ENCODE data around the gene GAL3ST1. TPM values are rescaled to one million over a fixed set of nuclear protein-coding genes. Genes with fewer than 3 reads are reported as not detected.
A peak's percentile ranks its signal among the peaks of the same experiment; 100 is the strongest.

Gene GAL3ST1
- total and polyA plus RNA-seq, 4 experiments from 2014 or later, result 0.48 to 2.8 (median 1.4) TPM; not detected in 1

- CTCF ChIA-PET (ENCODE audit: partially characterized antibody), result no interaction called here
Measured at GRCh38 chr22:30535182-30535581, 39.3 kb downstream of the GAL3ST1 start.

GRCh38 chr22:30531651-30532608, 42.5 kb downstream of the GAL3ST1 start:
- no peak overlapping the region for H3K27ac Mint-ChIP-seq
- POLR2A ChIA-PET (ENCODE audit: partially characterized antibody), result no interaction called here
- no peaks in the 10 kb centered on the region for H3K36me3 ChIP-seq (ENCODE audit: insufficient read depth, low read length)
- H3K27me3 ChIP-seq (ENCODE audit: insufficient read depth, low read length), result no peaks in the 10 kb centered on the region
- CTCF ChIA-PET (ENCODE audit: partially characterized antibody), result no interaction called here
- no peaks in the 10 kb centered on the region for H3K9me3 Mint-ChIP-seq
- H3K4me3 ChIP-seq (ENCODE audit: low read length in 2 of 2), result no peak overlapping the region
- DNase-seq, result no peak
- no peaks in the 10 kb centered on the region for H3K9me3 ChIP-seq (ENCODE audit: control insufficient read depth in 1 of 2, low read length in 2 of 2)
- peaks cover 3% of the 10 kb centered on the region in 2 donors for H3K27me3 Mint-ChIP-seq
- peaks cover 0 to 2% (median 0%) of the 10 kb centered on the region in 4 donors for H3K4me1 Mint-ChIP-seq
- H3K36me3 Mint-ChIP-seq, result no peaks in the 10 kb centered on the region
- intact Hi-C loops (cut with micrococcal nuclease), result no loop called here
- H3K27ac ChIP-seq (ENCODE audit: low read depth, low read length), result no peak overlapping the region
- no peaks in the 10 kb centered on the region for H3K4me1 ChIP-seq (ENCODE audit: insufficient read depth, low read length)
- H3K4me3 Mint-ChIP-seq, result no peak overlapping the region

More at GRCh38 chr22:30535182-30535581, 39.3 kb downstream of the GAL3ST1 start:
- Mint-ChIP-seq H3K4me1 (peaks cover 0 to 3% (median 0%) of the 10 kb centered on the region in 4 donors), H3K36me3 (no peaks in the 10 kb centered on the region), H3K9me3 (peaks cover 0 to 3% (median 0%) of the 10 kb centered on the region in 8 donors), H3K4me3 (no peak overlapping the region), H3K27ac (no peak overlapping the region), H3K27me3 (peaks cover 6% of the 10 kb centered on the region in 2 donors)
- POLR2A ChIA-PET (ENCODE audit: partially characterized antibody), result no interaction called here
- H3K9me3 ChIP-seq (ENCODE audit: control insufficient read depth in 1 of 2, low read length in 2 of 2), result no peaks in the 10 kb centered on the region
- H3K27ac ChIP-seq (ENCODE audit: low read depth, low read length), result no peak overlapping the region
- no peak overlapping the region for H3K4me3 ChIP-seq (ENCODE audit: low read length in 2 of 2)
- DNase-seq, result no peak
- no peaks in the 10 kb centered on the region for H3K36me3 ChIP-seq (ENCODE audit: insufficient read depth, low read length)
- H3K27me3 ChIP-seq (ENCODE audit: insufficient read depth, low read length), result no peaks in the 10 kb centered on the region
- intact Hi-C loops (cut with micrococcal nuclease), result no loop called here
- no peaks in the 10 kb centered on the region for H3K4me1 ChIP-seq (ENCODE audit: insufficient read depth, low read length)

- ChIA-PET CTCF (ENCODE audit: partially characterized antibody) (no interaction called here), POLR2A (ENCODE audit: partially characterized antibody) (no interaction called here)
- H3K4me3 ChIP-seq (ENCODE audit: low read length in 2 of 2), result no peak overlapping the region
- Mint-ChIP-seq H3K27me3 (peaks cover 0 to 2% of the 10 kb centered on the region in 2 donors), H3K9me3 (no peaks in the 10 kb centered on the region), H3K4me3 (no peak overlapping the region), H3K36me3 (no peaks in the 10 kb centered on the region), H3K27ac (no peak overlapping the region), H3K4me1 (no peaks in the 10 kb centered on the region)
- intact Hi-C loops (cut with micrococcal nuclease), result no loop called here
- no peaks in the 10 kb centered on the region for H3K4me1 ChIP-seq (ENCODE audit: insufficient read depth, low read length)
- no peak overlapping the region for H3K27ac ChIP-seq (ENCODE audit: low read depth, low read length)
- no peaks in the 10 kb centered on the region for H3K36me3 ChIP-seq (ENCODE audit: insufficient read depth, low read length)
- no peaks in the 10 kb centered on the region for H3K9me3 ChIP-seq (ENCODE audit: control insufficient read depth in 1 of 2, low read length in 2 of 2)
- H3K27me3 ChIP-seq (ENCODE audit: insufficient read depth, low read length), result no peaks in the 10 kb centered on the region
- no peak for DNase-seq
Measured at GRCh38 chr22:30526656-30527055, 47.8 kb downstream of the GAL3ST1 start.

GRCh38 chr22:30523646-30524489, 50.6 kb downstream of the GAL3ST1 start:
- intact Hi-C loops (cut with micrococcal nuclease), result no loop called here
- no peak overlapping the region for H3K4me3 Mint-ChIP-seq
- no peaks in the 10 kb centered on the region for H3K4me1 ChIP-seq (ENCODE audit: insufficient read depth, low read length)
- DNase-seq, result no peak
- no peaks in the 10 kb centered on the region for H3K9me3 Mint-ChIP-seq
- H3K4me1 Mint-ChIP-seq, result no peaks in the 10 kb centered on the region
- peaks cover 3% of the 10 kb centered on the region in 2 donors for H3K27me3 Mint-ChIP-seq
- no peak overlapping the region for H3K4me3 ChIP-seq (ENCODE audit: low read length in 2 of 2)
- H3K36me3 ChIP-seq (ENCODE audit: insufficient read depth, low read length), result no peaks in the 10 kb centered on the region
- no peaks in the 10 kb centered on the region for H3K36me3 Mint-ChIP-seq
- H3K27ac Mint-ChIP-seq, result no peak overlapping the region
- no peaks in the 10 kb centered on the region for H3K27me3 ChIP-seq (ENCODE audit: insufficient read depth, low read length)
- CTCF ChIA-PET (ENCODE audit: partially characterized antibody), result no interaction called here
- no peak overlapping the region for H3K27ac ChIP-seq (ENCODE audit: low read depth, low read length)
- no peaks in the 10 kb centered on the region for H3K9me3 ChIP-seq (ENCODE audit: control insufficient read depth in 1 of 2, low read length in 2 of 2)
- POLR2A ChIA-PET (ENCODE audit: partially characterized antibody), result no interaction called here

GRCh38 chr22:30521368-30522156, 52.9 kb downstream of the GAL3ST1 start:
- H3K27ac Mint-ChIP-seq, result peak overlapping the region in 1 of 7 donors; percentile 59
- H3K27me3 ChIP-seq (ENCODE audit: insufficient read depth, low read length), result no peaks in the 10 kb centered on the region
- intact Hi-C loops (cut with micrococcal nuclease), result no loop called here
- no peaks in the 10 kb centered on the region for H3K9me3 Mint-ChIP-seq
- H3K4me1 ChIP-seq (ENCODE audit: insufficient read depth, low read length), result no peaks in the 10 kb centered on the region
- no peaks in the 10 kb centered on the region for H3K36me3 ChIP-seq (ENCODE audit: insufficient read depth, low read length)
- H3K4me3 Mint-ChIP-seq, result no peak overlapping the region
- H3K4me1 Mint-ChIP-seq, result no peaks in the 10 kb centered on the region
- H3K4me3 ChIP-seq (ENCODE audit: low read length in 2 of 2), result no peak overlapping the region
- no peak overlapping the region for H3K27ac ChIP-seq (ENCODE audit: low read depth, low read length)
- ChIA-PET CTCF (ENCODE audit: partially characterized antibody) (no interaction called here), POLR2A (ENCODE audit: partially characterized antibody) (no interaction called here)
- no peaks in the 10 kb centered on the region for H3K36me3 Mint-ChIP-seq
- no peak for DNase-seq
- H3K9me3 ChIP-seq (ENCODE audit: control insufficient read depth in 1 of 2, low read length in 2 of 2), result no peaks in the 10 kb centered on the region
- H3K27me3 Mint-ChIP-seq, result peaks cover 3 to 5% of the 10 kb centered on the region in 2 donors

GRCh38 chr22:30519842-30520425, 54.5 kb downstream of the GAL3ST1 start:
- no peak overlapping the region for H3K4me3 ChIP-seq (ENCODE audit: low read length in 2 of 2)
- no peaks in the 10 kb centered on the region for H3K36me3 ChIP-seq (ENCODE audit: insufficient read depth, low read length)
- H3K9me3 Mint-ChIP-seq, result no peaks in the 10 kb centered on the region
- POLR2A ChIA-PET (ENCODE audit: partially characterized antibody), result no interaction called here
- H3K4me1 Mint-ChIP-seq, result no peaks in the 10 kb centered on the region
- H3K27ac ChIP-seq (ENCODE audit: low read depth, low read length), result no peak overlapping the region
- no peaks in the 10 kb centered on the region for H3K4me1 ChIP-seq (ENCODE audit: insufficient read depth, low read length)
- H3K27me3 Mint-ChIP-seq, result peaks cover 5% of the 10 kb centered on the region in 2 donors
- no peak overlapping the region for H3K27ac Mint-ChIP-seq
- no peak for DNase-seq
- H3K36me3 Mint-ChIP-seq, result no peaks in the 10 kb centered on the region
- CTCF ChIA-PET (ENCODE audit: partially characterized antibody), result no interaction called here
- H3K9me3 ChIP-seq (ENCODE audit: control insufficient read depth in 1 of 2, low read length in 2 of 2), result no peaks in the 10 kb centered on the region
- intact Hi-C loops (cut with micrococcal nuclease), result no loop called here
- no peak overlapping the region for H3K4me3 Mint-ChIP-seq
- H3K27me3 ChIP-seq (ENCODE audit: insufficient read depth, low read length), result no peaks in the 10 kb centered on the region
